CD4-positive, alpha-beta T cell treated with Interleukin-1 beta for 1 hour (primary cell): Measurements from ENCODE around the gene FBXL17.
A peak's percentile ranks its signal among the peaks of the same experiment; 100 is the strongest.
"Not testable (repeated sequence)": the region's sequence is repeated elsewhere in the genome, so short reads cannot be mapped to it uniquely, and the experiment has no call there.

Source experiments
- DNase-seq, 2 donors: peaks; one replicate each; pipeline ENCODE4 v3.0.0-alpha.2; 2020 to 2022

Gene FBXL17

DNA sequence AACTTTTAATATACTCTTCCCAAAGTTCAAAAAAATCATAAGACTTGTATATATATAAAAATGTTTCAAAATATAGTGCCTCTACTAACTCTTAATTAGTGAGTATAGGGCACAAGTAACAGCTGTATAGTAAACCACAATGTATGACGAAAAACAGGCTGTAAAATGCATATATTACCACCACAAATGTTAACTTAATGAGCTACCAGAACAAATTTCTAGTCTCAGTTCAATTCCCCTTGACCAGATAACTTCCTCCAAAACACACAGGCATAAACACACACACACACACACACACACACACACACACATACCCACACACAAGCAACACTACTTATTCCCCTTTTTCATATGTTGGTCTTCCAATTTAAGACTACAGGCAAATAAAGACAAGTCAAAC is 78.8 kb downstream of the FBXL17 start:
- DNase-seq: no peak

DNA sequence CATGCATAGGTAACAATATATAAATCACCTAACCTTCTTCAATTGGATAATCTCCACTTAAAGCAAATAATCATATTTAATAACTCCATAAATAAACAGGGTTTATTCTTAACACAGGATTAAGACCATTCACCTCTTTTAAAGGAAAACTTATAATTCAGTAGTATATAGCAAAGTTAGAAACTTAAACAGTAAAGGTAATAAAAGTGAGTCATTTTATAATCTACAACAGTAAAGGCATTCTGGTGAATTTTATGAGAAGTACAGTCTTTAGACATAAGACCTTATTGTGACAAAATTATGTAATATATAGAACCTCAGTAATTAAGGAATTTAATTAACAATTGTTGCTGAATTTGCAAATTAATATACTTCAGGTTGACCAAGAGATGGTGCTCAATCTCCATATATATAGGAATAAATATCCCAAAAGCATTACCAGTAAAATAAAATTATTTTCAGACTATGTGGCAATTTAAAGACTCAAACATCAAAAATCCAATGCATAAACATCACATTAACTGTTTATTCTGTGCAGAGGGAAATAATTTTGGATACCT is 84.8 kb downstream of the FBXL17 start:
- no peak for DNase-seq

DNA sequence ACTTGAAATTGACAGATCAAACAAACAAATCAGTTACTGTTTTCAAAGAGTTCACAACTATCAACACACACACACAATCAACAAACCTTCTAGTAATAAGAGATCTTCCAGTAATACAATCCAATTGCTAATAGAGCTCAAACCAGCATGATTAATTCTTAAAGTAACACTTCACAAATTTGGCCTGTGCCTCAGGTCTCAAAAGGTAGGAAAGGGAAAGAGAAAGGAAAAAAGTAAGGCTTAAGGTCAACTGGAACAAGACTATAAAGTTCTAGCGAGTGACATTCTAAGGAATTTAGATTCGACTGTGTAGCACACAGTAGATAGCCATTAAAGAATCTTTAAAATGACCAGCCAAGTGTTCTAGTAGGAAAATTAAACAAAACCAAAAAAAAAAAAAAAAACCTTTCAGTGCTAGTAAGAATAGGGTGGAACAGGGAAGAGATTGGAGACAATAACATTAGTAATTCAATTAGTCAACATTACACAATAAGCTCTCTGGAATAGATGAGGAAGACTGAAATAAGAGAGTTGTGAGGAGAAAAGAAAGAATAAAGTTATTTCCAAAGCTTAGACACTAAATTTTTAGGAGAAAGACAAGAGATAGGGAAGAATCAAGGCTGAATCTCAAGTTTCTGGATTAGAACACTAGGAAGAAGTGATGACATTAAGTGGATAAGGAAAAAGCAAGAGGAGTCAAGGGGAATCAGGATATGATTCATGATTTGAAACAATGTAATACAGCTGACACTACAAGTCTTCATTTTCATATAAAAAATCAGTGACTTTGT is 86.1 kb downstream of the FBXL17 start:
- DNase-seq: no peak

DNA sequence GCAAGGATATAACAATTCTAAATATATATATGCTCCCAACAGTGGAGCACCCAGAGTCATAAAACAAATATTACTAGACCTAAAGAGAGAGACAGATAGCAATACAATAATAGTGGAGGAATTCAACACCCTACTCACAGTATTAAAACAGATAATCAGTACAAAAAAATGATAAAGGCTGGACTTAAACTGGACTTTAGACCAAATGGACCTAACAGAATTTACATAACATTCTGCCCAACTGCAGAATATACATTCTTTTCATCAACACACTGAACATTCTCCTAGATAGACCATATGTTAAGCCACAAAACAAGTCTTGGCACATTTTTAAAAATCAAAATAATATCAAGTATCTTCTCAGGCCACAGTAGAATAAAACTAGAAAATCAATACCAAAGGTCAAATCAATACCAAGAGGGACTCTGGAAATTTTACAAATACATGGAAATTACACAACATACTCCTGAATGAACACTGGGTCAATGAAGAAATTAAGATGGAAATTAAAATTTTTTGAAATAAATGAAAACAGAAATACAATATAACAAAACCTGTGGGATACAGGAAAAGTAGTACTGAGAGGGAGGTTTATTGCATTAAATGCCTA is 100.8 kb downstream of the FBXL17 start:
- no peak for DNase-seq

DNA sequence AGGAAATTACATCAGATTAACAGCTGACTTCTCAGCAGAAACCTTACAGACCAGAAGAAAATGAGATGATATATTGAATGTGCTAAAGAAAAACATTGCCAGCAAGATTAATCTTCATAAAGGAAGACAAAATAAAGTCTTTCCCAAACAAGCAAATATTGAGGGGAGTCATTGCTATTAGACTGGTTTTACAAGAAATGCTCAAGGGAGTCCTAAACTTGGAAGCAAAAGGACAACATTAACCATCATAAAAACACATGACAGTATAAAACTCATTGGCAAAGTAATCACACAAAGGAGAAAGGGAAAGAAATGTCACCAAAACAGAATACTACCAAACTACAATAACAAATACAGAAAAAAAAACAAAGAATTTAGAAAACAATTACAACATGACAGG is 101.7 kb downstream of the FBXL17 start:
- DNase-seq: no peak

DNA sequence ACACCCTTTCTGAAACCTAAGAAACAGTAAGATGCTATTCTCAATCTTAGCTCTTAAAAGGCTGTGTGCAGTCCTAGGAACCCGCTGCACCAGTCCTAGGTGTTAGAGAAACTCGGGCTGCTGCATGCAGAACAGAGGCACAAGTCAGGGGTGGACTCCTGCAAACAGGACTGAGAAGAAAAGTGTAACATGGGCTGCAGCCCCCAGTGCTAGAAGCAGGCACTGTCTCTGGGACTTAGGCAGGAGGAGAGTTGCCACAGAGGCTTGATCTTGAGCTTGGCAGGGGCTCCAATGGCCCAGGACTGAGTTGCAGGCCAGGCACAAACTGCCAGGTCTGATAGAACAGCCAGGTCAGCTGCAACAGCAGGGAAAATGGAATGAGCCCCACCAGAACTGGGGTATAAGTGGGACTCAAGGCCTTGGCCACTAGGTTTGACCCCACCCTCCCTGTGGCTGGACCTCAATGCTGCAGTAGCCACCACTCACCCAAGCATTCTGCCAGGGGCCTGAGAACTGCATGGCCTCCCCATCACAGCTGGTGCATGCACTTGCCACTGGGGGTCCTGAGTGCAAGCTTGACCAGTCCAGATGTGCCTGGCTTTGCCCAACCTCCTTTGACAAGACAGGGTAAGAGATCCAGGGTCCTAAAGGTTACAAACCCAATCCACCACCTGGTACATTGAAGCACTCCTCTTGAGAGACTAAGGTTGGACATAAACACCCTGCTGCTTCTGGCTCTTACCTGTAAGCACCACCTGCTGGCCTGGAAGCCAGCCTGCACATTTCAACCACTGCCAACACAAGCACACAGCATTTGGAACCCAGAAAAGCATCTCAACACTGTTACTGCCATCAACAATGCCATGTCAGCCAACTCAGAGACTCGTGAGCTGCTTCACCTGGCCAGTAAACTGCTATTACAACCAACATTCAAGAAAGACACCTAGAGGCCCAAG is 103.3 kb downstream of the FBXL17 start:
- no peak for DNase-seq

DNA sequence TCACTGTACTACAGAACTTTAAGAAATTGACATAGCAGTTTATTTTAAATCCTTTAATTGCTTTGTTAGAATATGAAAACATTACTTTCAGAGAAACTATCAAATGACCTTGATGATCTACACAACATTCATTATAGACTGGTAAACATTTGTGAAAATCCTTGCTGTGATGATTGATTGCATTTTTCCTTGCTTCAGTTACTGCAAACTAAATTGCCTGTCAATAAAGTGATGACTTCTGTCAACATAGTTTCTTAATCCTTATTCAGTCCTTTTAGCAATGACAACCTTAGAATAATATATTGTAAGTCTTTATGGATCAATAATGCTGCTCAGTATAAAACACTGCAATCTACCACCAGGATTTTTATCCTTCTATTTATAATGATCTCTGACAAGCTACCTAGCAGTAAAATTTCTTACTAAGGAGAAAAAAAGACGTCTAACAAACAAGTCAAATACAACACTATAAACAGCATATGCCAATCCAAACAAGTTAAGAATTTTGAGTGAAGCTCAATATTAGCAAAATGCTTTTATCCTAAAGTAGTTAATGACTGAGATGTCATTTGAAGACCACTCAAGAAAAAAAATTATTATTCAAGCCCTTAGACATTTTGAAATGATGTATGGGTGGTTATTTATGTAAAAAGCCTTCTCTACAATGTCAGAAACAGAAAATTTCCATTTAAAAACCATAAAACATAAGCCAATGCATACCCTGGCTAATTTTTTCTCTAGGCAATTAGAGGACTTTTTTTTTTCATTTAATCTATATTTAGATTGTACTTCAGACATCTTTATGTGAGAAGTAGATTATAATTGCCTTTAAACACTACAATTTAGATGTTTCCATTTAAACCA is 105.5 kb downstream of the FBXL17 start:
- no peak for DNase-seq

DNA sequence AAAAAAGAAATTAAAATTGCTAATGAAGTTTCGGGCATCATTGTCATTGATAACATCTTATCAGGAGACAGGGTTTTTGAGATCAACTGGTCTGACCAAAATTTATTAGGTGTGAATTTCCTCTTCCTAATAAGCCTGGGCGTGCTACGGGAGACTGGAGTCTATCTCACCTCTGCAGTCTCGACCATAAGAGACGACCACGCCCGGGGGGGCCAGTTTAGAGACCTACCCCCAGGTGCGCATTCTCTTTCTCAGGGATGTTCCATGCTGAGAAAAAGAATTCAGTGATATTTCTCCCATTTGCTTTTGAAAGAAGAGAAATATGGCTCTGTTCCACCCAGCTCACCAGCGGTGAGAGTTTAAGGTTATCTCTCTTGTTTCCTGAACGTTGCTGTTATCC is 107.8 kb downstream of the FBXL17 start:
- DNase-seq: not testable (repeated sequence)

DNA sequence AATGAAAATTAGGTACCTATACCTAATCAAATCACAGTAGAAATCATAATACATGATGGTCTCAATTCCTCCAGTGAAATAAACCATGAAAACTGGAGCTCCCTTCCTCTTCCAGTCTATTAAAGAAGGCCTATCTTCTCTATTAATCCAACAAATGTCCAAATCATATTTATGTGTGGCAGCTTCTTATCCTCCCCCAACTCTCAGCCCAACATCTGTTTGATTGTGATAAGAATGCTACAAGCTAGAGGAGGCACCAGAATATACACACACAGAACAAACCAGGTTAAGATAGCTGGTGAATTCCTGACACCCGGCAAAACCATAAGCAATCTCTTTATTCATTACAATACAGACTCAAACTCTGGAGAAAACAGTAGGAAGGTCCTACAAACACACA is 110.8 kb downstream of the FBXL17 start:
- DNase-seq: no peak

DNA sequence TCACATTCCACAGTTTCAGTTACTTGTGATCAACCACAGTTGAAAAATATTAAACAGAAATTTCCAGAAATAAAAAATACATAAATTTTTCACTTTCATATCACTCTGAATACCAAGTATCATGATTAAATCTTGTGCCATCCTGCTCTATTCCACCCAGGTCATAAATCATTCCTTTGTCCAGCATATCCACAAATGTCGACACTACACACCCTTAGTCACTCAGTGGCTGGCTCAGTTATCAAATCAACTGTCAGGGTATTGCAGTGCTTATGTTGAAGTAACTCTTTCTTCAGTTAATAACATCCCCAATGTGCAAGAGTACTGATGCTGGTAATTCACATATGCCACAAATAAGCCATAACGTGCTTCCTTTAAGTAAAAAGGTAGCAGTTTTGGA is 115.7 kb downstream of the FBXL17 start:
- DNase-seq: no peak

DNA sequence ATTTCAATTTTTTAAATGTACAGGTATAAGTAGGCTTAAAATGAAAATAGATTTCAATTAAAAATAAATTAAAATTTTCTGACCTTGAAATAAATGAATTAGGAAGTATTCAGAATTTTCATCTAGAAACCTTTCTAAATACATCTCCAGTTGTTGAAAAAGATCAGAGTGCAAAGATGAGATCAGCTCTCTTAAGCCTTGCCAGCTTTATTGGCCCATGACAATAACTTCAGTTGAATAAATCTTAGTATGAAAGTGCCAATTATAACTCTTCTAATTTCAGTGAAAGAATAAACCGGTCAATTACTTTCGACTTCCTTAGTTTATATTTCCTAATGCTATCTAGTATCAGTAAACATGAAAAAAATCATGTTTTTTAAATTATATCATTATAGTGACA is 117.4 kb downstream of the FBXL17 start:
- no peak for DNase-seq

DNA sequence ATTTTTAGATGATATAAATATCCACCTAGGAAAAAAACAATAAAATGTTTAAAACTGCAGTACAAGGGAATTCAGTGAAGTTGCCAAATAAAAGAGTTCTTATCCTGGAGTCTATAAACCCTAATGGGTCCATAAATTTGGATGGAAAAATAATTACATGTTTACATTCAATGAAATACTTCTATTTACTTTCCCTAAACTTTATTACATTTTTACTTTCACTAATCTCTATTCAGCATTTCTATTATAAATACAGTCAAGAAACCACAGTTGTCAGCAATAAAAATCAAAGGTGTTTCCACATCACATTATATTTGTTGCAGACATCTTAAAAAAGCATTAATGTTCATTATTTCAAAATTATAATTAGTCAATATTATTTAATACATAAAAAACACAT is 118.6 kb downstream of the FBXL17 start:
- no peak for DNase-seq

DNA sequence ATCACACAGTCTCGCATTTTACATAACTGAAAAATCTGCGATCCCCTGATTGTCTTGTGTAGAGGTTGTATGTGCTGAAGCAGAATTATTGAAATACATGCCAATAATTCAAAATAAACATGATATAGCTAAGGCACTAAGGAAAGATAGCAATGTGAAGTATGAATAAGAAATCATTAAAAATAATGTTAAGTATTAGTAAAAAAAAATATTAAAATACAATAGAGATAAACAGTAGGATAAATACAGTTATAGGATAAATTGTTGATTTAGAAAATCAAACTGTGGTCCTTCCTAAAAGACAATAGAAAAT is 121.1 kb downstream of the FBXL17 start:
- no peak for DNase-seq

DNA sequence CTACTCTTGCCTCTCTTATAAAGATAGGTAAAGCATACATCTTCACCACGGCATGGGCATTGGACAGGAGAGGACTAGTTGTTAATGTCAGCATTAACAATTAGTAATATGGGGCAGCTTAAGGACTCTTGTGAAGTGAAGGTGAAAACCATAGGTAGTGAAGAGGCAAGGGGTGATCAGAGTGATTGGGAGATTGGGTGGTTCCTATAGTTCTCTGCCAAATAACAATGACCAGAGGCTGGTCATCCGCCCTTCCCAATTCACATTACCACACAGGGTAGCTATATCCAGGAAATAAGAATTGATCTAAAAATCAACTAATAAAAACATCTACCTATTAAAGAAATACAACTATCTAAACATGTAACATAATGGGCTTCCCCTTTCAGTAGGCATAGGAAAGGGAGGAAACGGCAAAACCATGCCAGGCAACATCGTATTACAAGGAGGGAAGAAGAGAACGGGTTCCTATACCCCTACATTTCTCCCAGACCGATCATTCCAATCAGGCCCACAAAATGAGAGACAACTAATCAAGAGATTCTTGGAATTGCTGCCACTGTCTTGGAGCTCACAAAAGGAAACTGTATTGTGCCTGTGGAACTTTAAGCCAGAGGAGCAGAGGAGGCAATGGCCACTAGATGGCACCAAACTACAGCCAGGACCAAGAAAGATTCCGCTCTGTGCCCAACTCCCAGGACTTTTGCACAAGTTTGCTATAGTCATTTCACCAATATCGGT is 121.6 kb downstream of the FBXL17 start:
- peak; percentile 48 to 63 for DNase-seq

DNA sequence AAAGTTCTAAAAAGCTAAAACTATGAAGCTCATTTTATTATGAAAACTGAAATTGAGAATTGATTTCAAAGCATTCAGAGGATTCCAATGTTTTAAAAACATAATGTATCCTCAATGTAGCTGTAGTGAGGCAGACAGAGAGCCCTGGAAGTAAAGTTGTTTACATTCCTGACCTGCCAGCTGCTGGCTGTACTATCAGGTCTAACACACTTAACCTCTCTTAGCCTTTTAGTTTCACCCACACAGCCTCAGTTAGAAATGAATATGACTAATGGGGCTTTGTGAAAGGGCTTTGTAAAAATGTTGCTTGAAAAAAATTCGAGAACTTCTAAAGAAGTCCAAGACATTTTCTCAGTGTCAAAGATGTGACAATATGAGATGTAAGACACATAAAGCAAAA is 122.6 kb downstream of the FBXL17 start:
- DNase-seq: no peak

DNA sequence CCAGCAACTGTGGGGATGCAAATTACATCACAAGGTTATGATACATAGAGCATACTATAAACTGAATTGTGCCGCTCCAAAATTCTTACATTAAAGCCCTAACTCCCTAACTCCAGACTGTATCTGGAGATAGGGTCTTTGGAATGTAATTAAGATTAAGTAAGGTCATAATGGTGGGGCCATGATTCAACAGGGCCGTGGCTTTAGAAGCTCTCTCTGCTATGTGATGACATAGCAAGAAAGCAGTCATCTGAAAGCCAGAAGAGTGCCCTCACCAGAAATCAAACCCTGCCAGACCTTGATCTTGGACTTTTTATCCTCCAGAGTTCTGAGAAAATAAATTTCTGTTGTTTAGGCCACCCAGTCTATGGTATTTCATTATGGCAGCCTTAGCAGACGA is 123.9 kb downstream of the FBXL17 start:
- no peak for DNase-seq

DNA sequence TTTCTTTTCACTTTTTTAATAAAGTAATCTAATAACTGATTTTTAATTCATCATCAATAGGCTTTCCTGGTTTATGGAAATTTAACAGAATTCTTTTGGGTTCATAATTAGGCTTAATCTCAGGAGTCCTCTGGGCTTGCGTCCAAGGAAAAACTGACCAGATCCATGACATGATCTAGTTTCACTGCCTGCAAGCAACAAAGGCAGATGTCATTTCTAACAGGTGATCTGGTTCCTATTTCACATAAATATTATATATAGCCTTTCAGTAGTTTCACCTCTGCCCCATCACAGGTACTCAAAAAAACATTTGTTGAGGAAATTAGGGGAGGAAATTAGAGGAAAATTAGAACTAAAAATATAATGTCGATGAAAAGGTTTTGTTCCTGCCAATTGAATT is 126.4 kb downstream of the FBXL17 start:
- DNase-seq: no peak

DNA sequence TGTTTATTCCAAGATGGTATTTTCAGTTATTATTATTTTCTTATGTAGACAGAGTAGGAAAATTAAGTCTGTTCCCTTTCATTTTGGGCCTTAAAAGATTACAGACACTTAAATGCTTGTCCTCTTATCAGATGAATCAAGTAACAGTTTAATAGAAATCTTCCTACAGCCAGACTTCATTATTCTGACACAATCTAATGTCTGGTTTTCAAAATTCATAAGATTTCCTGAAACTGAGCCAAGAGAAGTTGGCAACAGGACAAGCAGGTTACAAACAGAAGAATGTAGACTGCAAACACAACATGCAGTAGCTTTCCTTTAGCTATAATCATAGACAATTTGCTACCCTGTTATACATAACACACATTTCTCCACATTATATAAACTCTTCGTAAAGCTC is 130.5 kb downstream of the FBXL17 start:
- DNase-seq: no peak

DNA sequence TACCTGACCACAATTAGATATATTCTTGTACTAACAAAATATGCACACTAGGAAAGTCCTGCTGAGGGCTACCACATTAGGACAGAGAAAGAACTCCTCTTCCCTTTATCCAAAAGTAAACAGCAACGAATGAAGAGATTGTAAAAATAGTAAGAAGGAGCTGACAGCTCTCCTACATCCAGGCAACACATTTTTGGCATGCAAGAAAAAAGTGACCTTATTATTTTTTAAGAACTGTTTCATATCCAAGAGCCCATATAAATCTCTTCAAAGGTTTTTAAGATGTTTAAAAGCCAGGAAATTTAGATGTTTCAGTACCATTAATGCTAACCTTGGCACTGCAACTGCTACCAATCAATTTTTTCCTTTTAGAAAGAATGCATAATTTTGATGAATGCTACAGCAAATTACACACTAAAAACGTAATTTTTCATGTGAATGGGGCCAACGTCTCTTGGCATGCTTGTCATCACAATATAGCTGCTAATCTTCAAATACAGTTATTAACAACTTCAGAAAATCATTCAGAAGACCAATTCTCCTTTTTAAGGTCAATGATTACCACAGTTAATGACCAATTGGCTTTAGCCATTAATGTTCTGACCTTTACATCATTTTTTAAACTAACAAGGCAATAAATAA is 132.0 kb downstream of the FBXL17 start:
- DNase-seq: no peak

DNA sequence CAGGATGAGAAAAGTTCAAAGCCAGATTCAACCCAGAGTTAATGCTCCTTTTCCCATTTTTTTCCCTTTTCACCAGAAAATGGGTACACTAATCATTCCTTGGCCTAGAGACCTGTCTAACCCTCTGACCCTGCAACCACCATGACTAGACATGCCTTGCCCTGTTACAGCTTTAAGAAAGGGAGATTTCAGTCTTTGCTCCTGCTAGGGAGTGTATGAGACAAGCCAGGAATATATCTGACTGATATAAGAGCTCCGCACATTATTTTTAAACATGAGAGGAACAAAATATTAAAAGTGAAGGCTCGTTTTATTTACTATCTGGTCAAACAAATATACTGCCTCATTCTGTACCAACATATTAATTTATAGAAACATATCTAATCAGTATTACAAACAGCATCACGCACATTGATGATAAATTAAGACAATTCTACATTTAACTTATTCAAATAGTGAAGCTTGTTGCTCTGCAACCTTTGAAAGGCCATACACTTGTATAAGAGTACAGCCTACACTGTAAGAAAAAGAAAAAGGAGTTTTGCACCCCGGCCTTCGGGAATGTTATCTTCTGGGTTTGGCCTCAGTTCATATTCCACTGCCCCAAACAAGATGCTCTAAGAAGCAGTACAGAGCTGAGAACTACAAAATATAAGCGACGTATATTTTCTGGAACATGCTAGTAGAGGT is 132.7 kb downstream of the FBXL17 start:
- DNase-seq: no peak
